Measurements from ENCODE around the gene BZW2.

DNA sequence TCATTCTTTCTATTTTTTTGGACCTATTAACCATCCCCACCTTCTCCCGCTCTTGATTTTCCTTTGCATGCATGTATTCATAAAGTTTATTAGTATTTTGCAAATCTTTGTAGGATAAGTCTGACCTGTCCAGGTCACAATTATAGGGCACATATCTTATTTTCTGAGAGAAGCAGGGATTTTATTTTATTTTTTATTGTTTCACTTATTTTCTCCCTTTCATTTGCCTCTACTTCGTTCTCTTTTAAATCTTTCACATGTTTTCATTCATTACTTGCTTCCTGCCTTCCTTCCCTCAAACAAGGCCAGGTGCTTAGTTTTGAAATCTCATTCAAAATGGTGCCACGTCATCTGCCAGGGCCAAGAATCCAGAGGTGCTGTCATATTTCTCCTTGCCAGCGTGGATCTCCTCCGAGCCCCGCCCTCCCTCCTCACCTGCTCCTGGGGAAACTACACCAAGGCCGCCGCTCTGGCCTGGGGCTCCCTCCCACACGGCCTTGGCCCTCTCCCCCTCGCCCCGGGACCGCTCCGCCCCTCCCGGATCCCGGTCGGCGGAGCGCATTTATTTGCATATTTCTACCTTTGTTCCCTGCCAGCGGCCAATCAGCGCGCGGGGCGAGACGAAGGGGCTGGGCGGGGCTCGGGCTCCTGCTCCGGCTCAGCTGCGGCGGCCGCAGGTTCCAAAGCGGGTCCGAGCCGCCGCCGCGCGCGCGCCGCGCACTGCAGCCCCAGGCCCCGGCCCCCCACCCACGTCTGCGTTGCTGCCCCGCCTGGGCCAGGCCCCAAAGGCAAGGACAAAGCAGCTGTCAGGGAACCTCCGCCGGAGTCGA lies 107.3 kb downstream of the BZW2 start, which contains the start of gene TSPAN13:
- no peak for TF ChIP-seq TAF1 (CRISPR knock-in tag; IDR thresholded peaks at IDR 0.05)
- TF ChIP-seq, protein P1, sequence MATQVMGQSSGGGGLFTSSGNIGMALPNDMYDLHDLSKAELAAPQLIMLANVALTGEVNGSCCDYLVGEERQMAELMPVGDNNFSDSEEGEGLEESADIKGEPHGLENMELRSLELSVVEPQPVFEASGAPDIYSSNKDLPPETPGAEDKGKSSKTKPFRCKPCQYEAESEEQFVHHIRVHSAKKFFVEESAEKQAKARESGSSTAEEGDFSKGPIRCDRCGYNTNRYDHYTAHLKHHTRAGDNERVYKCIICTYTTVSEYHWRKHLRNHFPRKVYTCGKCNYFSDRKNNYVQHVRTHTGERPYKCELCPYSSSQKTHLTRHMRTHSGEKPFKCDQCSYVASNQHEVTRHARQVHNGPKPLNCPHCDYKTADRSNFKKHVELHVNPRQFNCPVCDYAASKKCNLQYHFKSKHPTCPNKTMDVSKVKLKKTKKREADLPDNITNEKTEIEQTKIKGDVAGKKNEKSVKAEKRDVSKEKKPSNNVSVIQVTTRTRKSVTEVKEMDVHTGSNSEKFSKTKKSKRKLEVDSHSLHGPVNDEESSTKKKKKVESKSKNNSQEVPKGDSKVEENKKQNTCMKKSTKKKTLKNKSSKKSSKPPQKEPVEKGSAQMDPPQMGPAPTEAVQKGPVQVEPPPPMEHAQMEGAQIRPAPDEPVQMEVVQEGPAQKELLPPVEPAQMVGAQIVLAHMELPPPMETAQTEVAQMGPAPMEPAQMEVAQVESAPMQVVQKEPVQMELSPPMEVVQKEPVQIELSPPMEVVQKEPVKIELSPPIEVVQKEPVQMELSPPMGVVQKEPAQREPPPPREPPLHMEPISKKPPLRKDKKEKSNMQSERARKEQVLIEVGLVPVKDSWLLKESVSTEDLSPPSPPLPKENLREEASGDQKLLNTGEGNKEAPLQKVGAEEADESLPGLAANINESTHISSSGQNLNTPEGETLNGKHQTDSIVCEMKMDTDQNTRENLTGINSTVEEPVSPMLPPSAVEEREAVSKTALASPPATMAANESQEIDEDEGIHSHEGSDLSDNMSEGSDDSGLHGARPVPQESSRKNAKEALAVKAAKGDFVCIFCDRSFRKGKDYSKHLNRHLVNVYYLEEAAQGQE (IDR thresholded peaks at IDR 0.05; ENCODE audit: borderline replicate concordance in 1 of 2, low read depth in 1 of 2, low read length in 2 of 2) = no peak
- TF ChIP-seq MXD4 (CRISPR knock-in tag; IDR thresholded peaks at IDR 0.05) = no peak
- no peak for TF ChIP-seq ZFX (CRISPR knock-in tag; IDR thresholded peaks at IDR 0.05; ENCODE audit: low read depth)
- TF ChIP-seq ZNF12 (CRISPR knock-in tag; IDR thresholded peaks at IDR 0.05) = no peak
